Peyer's patch (tissue), 4 donors: ENCODE results near the gene PACSIN1.

Source experiments
- POLR2A ChIP-seq, 2 donors: fragments of 450-650 bp; IDR thresholded peaks; one replicate each; pipeline ENCODE4 v1.5.1; 2017; ENCODE audit warnings: antibody characterized with exemption in 2 of 2, mild to moderate bottlenecking in 2 of 2, moderate library complexity in 2 of 2
- TF ChIP-seq, protein P1 (sequence below), 6 experiments: fragments of 450-650 bp in 4 of 6; fragments of 200-600 bp in 2 of 6; sonication (generic) in 1 of 6; IDR thresholded peaks; one replicate each; pipeline ENCODE4 v1.5.1; 2017 to 2019; ENCODE audit warnings: antibody characterized with exemption in 6 of 6, mild to moderate bottlenecking in 3 of 6, moderate library complexity in 1 of 6

DNA sequence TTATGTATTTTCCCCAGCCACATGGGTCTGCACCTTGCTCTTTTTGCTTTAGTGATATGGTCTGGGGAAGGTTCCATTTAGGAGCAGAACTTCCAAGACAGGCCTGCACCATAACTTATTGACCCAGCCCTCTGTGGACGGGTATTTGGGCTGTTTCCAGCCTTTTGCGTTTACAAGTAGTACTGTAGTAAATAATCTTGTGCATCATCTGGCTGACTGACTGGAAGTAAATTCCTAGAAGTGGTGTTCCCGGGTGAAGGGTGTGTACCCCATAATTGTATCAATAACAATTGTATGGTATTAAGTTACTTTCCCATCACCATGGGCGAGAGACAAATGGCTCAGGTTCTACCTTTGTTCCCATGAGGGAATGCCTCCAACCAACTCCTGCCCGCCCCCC is 58.6 kb downstream of the PACSIN1 start:
- TF ChIP-seq, protein P1, sequence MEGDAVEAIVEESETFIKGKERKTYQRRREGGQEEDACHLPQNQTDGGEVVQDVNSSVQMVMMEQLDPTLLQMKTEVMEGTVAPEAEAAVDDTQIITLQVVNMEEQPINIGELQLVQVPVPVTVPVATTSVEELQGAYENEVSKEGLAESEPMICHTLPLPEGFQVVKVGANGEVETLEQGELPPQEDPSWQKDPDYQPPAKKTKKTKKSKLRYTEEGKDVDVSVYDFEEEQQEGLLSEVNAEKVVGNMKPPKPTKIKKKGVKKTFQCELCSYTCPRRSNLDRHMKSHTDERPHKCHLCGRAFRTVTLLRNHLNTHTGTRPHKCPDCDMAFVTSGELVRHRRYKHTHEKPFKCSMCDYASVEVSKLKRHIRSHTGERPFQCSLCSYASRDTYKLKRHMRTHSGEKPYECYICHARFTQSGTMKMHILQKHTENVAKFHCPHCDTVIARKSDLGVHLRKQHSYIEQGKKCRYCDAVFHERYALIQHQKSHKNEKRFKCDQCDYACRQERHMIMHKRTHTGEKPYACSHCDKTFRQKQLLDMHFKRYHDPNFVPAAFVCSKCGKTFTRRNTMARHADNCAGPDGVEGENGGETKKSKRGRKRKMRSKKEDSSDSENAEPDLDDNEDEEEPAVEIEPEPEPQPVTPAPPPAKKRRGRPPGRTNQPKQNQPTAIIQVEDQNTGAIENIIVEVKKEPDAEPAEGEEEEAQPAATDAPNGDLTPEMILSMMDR (IDR thresholded peaks at IDR 0.05), result no peak
- no peak for TF ChIP-seq POLR2A (IDR thresholded peaks at IDR 0.05)
